ENCODE data around the gene COPS3. TPM values are rescaled to one million over a fixed set of nuclear protein-coding genes. Genes with fewer than 3 reads are reported as not detected.

COPS3 gene
- polyA plus RNA-seq, 1 experiment = 73.3 TPM

- no peak for TF ChIP-seq CTCF (IDR thresholded peaks at IDR 0.05; ENCODE audit: insufficient read depth, low read depth, low read length)
- DNase-seq (ENCODE audit: low read depth) = no peak
- Histone ChIP-seq H3K4me3 (ENCODE audit: low read depth, low read length) (no peak overlapping the region), H3K27me3 (ENCODE audit: control insufficient read depth, insufficient read depth, low read length) (no peaks in the 10 kb centered on the region), H3K36me3 (ENCODE audit: control insufficient read depth, insufficient read depth, low read length) (peaks cover 3% of the 10 kb centered on the region; the same call in 1 of the 2 replicates)
- ChIA-PET POLR2A (no interaction called here), CTCF (interaction anchor here (1.2 to 1.4 kb wide), 2 partner anchors 29 to 207 kb away, joined by 3 read pairs; partner anchors contain the start of gene FLCN)
Observed at GRCh38 chr17:17207998-17208397, 73.0 kb downstream of the COPS3 start.

DNA sequence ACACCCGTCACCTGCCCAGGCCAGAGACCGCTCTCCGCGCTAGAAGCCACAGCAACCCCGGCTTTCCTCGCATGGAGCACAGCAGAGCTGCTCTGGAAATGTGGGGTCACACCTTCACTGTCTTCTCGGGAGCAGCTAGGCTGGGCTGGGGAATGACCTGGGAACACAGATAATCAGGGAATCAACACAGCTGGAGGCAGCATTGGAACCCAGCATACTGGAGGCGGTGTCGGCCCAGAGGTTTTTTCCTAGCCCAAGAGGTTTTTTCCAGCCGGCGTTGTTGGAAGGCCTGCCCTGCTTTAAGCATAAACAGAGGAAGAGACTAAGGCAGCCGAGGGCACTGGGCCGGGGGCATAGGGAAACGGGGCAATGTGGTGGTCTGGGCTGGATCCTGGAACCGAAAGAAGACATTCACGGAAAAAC is 74.1 kb downstream of the COPS3 start:
- no peak for TF ChIP-seq CTCF (IDR thresholded peaks at IDR 0.05; ENCODE audit: insufficient read depth, low read depth, low read length)
- POLR2A ChIA-PET = no interaction called here
- Histone ChIP-seq H3K36me3 (ENCODE audit: control insufficient read depth, insufficient read depth, low read length) (no peaks in the 10 kb centered on the region), H3K4me3 (ENCODE audit: low read depth, low read length) (no peak overlapping the region), H3K27me3 (ENCODE audit: control insufficient read depth, insufficient read depth, low read length) (no peaks in the 10 kb centered on the region)
- no peak for DNase-seq (ENCODE audit: low read depth)
- CTCF ChIA-PET = interaction anchor here (0.7 to 1.2 kb wide), 2 partner anchors 30 to 206 kb away, joined by 3 read pairs; partner anchors contain the start of gene FLCN

GRCh38 chr17:17206124-17206912 is 74.7 kb downstream of the COPS3 start, which contains the start of gene PLD6:
Gene PLD6, minus strand, starts transcription at chr17:17206333. Its CDS starts 47 bp downstream, at chr17:17206286.
- DNase-seq (ENCODE audit: low read depth) = no peak

GRCh38 chr17:17205368-17206123 is 75.5 kb downstream of the COPS3 start:
- DNase-seq (ENCODE audit: low read depth) = no peak
- POLR2A ChIA-PET = no interaction called here
- peak overlapping the region; percentile 47 for H3K4me3 ChIP-seq (ENCODE audit: low read depth, low read length)
- no peaks in the 10 kb centered on the region for H3K36me3 ChIP-seq (ENCODE audit: control insufficient read depth, insufficient read depth, low read length)
- TF ChIP-seq CTCF (IDR thresholded peaks at IDR 0.05; ENCODE audit: insufficient read depth, low read depth, low read length) = no peak
- no peaks in the 10 kb centered on the region for H3K27me3 ChIP-seq (ENCODE audit: control insufficient read depth, insufficient read depth, low read length)
- CTCF ChIA-PET = no interaction called here

More at GRCh38 chr17:17206124-17206912, 74.7 kb downstream of the COPS3 start, which contains the start of gene PLD6:
- TF ChIP-seq CTCF (IDR thresholded peaks at IDR 0.05; ENCODE audit: insufficient read depth, low read depth, low read length) = no peak
- Histone ChIP-seq H3K27me3 (ENCODE audit: control insufficient read depth, insufficient read depth, low read length) (no peaks in the 10 kb centered on the region), H3K4me3 (ENCODE audit: low read depth, low read length) (peak within 1 kb of the TSS; percentile 47), H3K36me3 (ENCODE audit: control insufficient read depth, insufficient read depth, low read length) (no peaks in the 10 kb centered on the region)
- POLR2A ChIA-PET = no interaction called here
- CTCF ChIA-PET = interaction anchor here (0.7 kb wide), 1 partner anchor 205 kb away, joined by 3 read pairs; no protein-coding TSS in a partner anchor

Measured in BJ (cell line).